ENCODE data around the gene WDR4. TPM values are rescaled to one million over a fixed set of nuclear protein-coding genes. Genes with fewer than 3 reads are reported as not detected.
"Not testable (repeated sequence)": the region's sequence is repeated elsewhere in the genome, so short reads cannot be mapped to it uniquely, and the experiment has no call there.

The WDR4 gene
- total and polyA plus RNA-seq, 2 experiments from 2014 or later, result 22.5 to 50.2 TPM

DNA sequence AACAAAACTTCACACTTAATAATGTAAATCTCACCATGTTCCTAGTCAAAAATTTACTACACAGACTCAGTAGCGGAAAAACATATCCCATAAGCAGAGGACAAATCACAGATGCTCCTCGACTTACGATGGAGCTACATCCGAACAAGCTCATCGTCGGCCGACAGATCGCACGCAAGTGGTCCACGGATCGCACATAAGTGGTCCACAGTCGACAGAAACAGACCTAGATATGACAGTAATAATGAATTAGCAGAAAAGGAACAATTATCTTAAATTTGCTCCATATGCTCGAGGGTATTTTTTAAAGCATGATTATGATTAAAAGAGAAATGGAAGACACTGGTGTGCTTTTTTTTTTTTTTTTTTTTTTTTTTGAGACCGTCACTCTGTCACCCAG is 36.3 kb downstream of the WDR4 start (continued):
- TF ChIP-seq, protein P1, sequence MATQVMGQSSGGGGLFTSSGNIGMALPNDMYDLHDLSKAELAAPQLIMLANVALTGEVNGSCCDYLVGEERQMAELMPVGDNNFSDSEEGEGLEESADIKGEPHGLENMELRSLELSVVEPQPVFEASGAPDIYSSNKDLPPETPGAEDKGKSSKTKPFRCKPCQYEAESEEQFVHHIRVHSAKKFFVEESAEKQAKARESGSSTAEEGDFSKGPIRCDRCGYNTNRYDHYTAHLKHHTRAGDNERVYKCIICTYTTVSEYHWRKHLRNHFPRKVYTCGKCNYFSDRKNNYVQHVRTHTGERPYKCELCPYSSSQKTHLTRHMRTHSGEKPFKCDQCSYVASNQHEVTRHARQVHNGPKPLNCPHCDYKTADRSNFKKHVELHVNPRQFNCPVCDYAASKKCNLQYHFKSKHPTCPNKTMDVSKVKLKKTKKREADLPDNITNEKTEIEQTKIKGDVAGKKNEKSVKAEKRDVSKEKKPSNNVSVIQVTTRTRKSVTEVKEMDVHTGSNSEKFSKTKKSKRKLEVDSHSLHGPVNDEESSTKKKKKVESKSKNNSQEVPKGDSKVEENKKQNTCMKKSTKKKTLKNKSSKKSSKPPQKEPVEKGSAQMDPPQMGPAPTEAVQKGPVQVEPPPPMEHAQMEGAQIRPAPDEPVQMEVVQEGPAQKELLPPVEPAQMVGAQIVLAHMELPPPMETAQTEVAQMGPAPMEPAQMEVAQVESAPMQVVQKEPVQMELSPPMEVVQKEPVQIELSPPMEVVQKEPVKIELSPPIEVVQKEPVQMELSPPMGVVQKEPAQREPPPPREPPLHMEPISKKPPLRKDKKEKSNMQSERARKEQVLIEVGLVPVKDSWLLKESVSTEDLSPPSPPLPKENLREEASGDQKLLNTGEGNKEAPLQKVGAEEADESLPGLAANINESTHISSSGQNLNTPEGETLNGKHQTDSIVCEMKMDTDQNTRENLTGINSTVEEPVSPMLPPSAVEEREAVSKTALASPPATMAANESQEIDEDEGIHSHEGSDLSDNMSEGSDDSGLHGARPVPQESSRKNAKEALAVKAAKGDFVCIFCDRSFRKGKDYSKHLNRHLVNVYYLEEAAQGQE (IDR thresholded peaks at IDR 0.05; ENCODE audit: unreplicated experiment), result no peak
- TF ChIP-seq, protein P2, sequence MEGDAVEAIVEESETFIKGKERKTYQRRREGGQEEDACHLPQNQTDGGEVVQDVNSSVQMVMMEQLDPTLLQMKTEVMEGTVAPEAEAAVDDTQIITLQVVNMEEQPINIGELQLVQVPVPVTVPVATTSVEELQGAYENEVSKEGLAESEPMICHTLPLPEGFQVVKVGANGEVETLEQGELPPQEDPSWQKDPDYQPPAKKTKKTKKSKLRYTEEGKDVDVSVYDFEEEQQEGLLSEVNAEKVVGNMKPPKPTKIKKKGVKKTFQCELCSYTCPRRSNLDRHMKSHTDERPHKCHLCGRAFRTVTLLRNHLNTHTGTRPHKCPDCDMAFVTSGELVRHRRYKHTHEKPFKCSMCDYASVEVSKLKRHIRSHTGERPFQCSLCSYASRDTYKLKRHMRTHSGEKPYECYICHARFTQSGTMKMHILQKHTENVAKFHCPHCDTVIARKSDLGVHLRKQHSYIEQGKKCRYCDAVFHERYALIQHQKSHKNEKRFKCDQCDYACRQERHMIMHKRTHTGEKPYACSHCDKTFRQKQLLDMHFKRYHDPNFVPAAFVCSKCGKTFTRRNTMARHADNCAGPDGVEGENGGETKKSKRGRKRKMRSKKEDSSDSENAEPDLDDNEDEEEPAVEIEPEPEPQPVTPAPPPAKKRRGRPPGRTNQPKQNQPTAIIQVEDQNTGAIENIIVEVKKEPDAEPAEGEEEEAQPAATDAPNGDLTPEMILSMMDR (conservative IDR thresholded peaks at IDR 0.05; ENCODE audit: low read depth in 2 of 2), result no peak
- TF ChIP-seq, protein P3, sequence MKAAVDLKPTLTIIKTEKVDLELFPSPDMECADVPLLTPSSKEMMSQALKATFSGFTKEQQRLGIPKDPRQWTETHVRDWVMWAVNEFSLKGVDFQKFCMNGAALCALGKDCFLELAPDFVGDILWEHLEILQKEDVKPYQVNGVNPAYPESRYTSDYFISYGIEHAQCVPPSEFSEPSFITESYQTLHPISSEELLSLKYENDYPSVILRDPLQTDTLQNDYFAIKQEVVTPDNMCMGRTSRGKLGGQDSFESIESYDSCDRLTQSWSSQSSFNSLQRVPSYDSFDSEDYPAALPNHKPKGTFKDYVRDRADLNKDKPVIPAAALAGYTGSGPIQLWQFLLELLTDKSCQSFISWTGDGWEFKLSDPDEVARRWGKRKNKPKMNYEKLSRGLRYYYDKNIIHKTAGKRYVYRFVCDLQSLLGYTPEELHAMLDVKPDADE (IDR thresholded peaks at IDR 0.05), result no peak
- TF ChIP-seq JUNB (IDR thresholded peaks at IDR 0.05; ENCODE audit: unreplicated experiment), result no peak

DNA sequence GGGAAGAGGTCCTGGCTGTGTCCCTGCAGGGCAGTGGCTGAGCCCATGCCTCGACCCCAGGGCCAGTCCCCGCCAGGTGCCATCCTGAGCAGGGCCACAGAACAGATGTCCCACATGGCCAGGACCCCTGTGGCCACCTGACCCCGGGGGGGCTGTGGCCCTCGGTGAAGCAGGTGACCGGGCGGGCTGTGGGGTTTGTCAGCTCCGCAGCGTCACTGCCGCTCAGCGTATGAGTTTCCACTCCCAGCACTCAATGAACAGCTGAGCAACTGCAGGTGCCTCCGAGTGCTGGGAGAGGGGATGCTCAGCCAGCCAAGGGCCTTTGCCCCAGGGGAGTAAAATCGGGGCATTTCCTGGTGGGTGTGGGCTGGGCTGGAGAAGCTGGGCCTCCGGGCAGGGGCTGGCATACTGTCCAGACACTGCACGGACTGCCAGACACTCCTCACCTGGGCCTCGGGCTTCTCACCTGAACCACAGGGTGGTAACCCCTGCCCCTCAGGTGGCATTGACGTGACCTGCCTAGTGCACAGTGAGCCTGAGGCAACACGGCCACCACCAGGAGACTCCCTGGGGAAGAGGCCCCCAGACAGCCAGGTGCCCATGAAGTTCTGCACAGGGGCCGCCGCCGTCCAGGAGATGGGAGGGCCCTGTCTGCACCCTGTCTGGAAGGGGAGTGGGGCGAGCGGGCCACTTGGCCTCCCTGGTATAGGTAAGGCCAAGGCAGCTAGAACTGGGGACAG is 37.3 kb downstream of the WDR4 start:
- H3F3A ChIP-seq (replicated peaks; ENCODE audit: low read depth), result peaks cover 42% of the 10 kb centered on the region
- not testable (repeated sequence) for H3K27me3 ChIP-seq (ENCODE audit: insufficient read depth); H3K4me1 Mint-ChIP-seq; H3K4me1 ChIP-seq (ENCODE audit: insufficient read depth); H3K27ac ChIP-seq (ENCODE audit: low read depth); H3K27me3 Mint-ChIP-seq (ENCODE audit: insufficient read depth, low read depth, poor library complexity); H3K4me2 ChIP-seq; H3K4me3 Mint-ChIP-seq; H3K27ac Mint-ChIP-seq; H3K9me2 ChIP-seq (ENCODE audit: insufficient read depth); H3K4me3 ChIP-seq; H3K9me3 Mint-ChIP-seq; H2AFZ ChIP-seq; ATAC-seq; DNase-seq (ENCODE audit: low spot score)
- H3K79me2 ChIP-seq (replicated peaks; ENCODE audit: insufficient read depth), result peaks cover 44% of the 10 kb centered on the region
- H4K20me1 ChIP-seq (replicated peaks; ENCODE audit: insufficient read depth), result peaks cover 29% of the 10 kb centered on the region
- peaks cover 17% of the 10 kb centered on the region for H3K36me3 ChIP-seq (ENCODE audit: insufficient read depth)
- peaks cover 47% of the 10 kb centered on the region for H3K36me3 Mint-ChIP-seq (ENCODE audit: low read depth)

All from GM23338 (cell line).